Measurements from ENCODE around the gene MYH13. TPM values are rescaled to one million over a fixed set of nuclear protein-coding genes. Genes with fewer than 3 reads are reported as not detected.
A peak's percentile ranks its signal among the peaks of the same experiment; 100 is the strongest.

Gene MYH13
- total RNA-seq, 1 donor from 2014 or later = 0.52 TPM

DNA sequence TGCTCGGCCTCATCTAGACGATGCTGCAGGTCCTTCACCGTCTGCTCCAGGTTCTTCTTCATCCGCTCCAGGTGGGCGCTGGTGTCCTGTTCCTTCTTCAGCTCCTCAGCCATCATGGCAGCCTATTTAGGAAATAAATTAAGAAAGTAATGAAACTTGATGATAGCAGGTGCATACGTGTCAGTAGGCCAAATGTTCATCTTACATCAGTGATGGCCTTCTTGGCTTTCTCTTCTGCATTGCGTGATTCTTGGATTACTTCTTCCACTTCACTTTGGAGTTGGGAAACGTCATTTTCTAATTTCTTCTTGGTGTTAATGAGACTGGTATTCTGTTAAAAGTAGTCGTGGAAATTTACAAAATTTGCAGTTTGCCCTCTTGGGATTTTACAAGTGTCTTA is 20.1 kb upstream of the MYH13 start:
- Histone ChIP-seq H3K9me3 (ENCODE audit: control insufficient read depth in 3 of 3, low read length in 3 of 3) (no peaks in the 10 kb centered on the region), H3K36me3 (ENCODE audit: control insufficient read depth in 3 of 3, insufficient read depth in 3 of 3, low read length in 3 of 3) (no peaks in the 10 kb centered on the region), H3K9ac (ENCODE audit: low read depth in 1 of 3, low read length in 3 of 3) (no peak overlapping the region), H3K4me1 (ENCODE audit: control insufficient read depth in 3 of 3, insufficient read depth in 3 of 3, low read length in 3 of 3) (no peaks in the 10 kb centered on the region), H3K27ac (ENCODE audit: low read depth, low read length) (no peak overlapping the region), H3K4me3 (ENCODE audit: low read length in 3 of 3) (no peak overlapping the region), H3K27me3 (ENCODE audit: control insufficient read depth in 3 of 3, insufficient read depth in 3 of 3, low read length in 3 of 3) (no peaks in the 10 kb centered on the region)

DNA sequence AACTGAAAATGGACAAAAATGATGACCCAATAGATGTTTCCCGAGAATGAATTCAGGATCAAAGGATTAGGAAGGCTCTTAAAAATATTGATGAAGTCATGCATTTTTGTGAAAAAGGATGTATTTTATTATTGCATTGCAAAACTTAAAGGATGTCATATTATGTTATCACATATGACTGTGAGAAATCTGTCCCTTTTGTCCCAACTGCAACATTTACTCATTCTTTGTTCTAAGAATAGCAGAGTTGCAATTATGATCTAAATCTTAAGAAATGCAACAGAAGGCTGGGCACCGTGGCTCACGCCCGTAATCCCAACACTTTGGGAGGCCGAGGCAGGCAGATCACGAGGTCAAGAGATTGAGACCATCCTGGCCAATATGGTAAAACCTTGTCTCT is 13.1 kb upstream of the MYH13 start:
- H3K4me3 ChIP-seq (ENCODE audit: low read length in 3 of 3) = no peak overlapping the region
- H3K27ac ChIP-seq (ENCODE audit: low read depth, low read length) = no peak overlapping the region
- no peak overlapping the region for H3K9ac ChIP-seq (ENCODE audit: low read depth in 1 of 3, low read length in 3 of 3)
- H3K27me3 ChIP-seq (ENCODE audit: control insufficient read depth in 3 of 3, insufficient read depth in 3 of 3, low read length in 3 of 3) = no peaks in the 10 kb centered on the region
- H3K4me1 ChIP-seq (ENCODE audit: control insufficient read depth in 3 of 3, insufficient read depth in 3 of 3, low read length in 3 of 3) = peaks cover 2 to 11% (median 4%) of the 10 kb centered on the region in 3 donors
- no peaks in the 10 kb centered on the region for H3K36me3 ChIP-seq (ENCODE audit: control insufficient read depth in 3 of 3, insufficient read depth in 3 of 3, low read length in 3 of 3)
- no peaks in the 10 kb centered on the region for H3K9me3 ChIP-seq (ENCODE audit: control insufficient read depth in 3 of 3, low read length in 3 of 3)

DNA sequence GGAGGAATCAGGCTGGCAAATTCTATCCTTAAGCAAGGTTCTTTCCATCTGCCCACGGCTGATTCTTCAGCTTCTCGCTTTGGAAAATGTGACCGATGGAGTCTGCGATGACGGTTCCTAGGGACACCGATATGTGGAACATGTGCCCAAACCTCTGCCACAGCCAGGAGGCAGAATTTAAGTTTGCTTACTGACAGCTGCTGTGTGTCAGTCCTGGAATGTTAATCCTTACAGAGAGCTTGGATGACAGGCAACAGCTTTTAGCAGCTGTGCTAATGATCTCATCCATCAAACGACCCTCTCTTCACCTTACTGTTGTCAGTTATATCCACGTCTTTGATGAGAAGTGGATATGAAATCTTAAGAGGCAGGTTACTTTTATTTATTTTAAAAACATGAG is 11.4 kb upstream of the MYH13 start:
- peak overlapping the region; percentile 89 for H3K27ac ChIP-seq (ENCODE audit: low read depth, low read length)

DNA sequence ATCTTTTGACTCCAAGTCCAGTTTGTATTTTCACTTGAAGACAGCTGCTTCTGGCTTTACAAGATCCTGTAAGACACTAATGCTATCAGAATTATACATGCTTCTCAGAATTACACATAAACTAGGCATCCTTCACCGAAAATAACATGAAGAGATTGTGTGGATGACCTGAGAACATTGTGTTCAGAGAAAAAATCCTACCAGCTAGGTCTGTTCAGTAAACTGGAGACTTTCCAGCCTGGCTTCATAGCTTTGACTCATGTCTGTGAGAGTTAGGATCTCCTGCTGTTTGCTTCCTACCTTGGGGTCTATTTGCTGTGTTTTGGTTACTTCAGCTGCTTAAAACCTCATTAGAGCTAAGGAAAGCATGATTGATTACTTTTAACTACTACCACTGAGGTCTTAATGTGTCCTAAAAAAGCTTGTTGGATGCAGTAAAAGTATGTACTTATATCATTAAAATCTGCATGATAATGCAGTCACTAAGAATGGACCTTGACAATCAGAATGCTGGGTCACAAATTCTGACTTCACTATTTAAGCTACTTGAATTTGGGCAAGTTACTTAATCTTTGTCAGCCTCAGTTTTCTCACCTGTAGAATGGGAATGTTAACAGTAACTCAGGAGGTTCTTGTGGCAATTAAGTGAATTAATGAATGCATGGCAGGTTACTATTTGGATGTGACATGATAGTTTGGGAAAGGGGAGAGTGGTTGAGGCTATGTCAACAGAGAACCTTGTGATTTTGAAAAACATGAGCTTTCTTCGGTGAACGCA is 8.0 kb upstream of the MYH13 start:
- no peaks in the 10 kb centered on the region for H3K9me3 ChIP-seq (ENCODE audit: control insufficient read depth in 3 of 3, low read length in 3 of 3)
- H3K4me1 ChIP-seq (ENCODE audit: control insufficient read depth in 3 of 3, insufficient read depth in 3 of 3, low read length in 3 of 3) = peaks cover 2 to 11% (median 4%) of the 10 kb centered on the region in 3 donors
- H3K27ac ChIP-seq (ENCODE audit: low read depth, low read length) = no peak overlapping the region
- no peaks in the 10 kb centered on the region for H3K27me3 ChIP-seq (ENCODE audit: control insufficient read depth in 3 of 3, insufficient read depth in 3 of 3, low read length in 3 of 3)
- H3K4me3 ChIP-seq (ENCODE audit: low read length in 3 of 3) = no peak overlapping the region
- no peaks in the 10 kb centered on the region for H3K36me3 ChIP-seq (ENCODE audit: control insufficient read depth in 3 of 3, insufficient read depth in 3 of 3, low read length in 3 of 3)
- no peak overlapping the region for H3K9ac ChIP-seq (ENCODE audit: low read depth in 1 of 3, low read length in 3 of 3)

More for the DNA sequence above, 11.4 kb upstream of the MYH13 start:
- no peaks in the 10 kb centered on the region for H3K9me3 ChIP-seq (ENCODE audit: control insufficient read depth in 3 of 3, low read length in 3 of 3)
- H3K9ac ChIP-seq (ENCODE audit: low read depth in 1 of 3, low read length in 3 of 3) = no peak overlapping the region
- H3K4me1 ChIP-seq (ENCODE audit: control insufficient read depth in 3 of 3, insufficient read depth in 3 of 3, low read length in 3 of 3) = peaks cover 2 to 11% (median 4%) of the 10 kb centered on the region in 3 donors
- H3K27me3 ChIP-seq (ENCODE audit: control insufficient read depth in 3 of 3, insufficient read depth in 3 of 3, low read length in 3 of 3) = no peaks in the 10 kb centered on the region
- no peaks in the 10 kb centered on the region for H3K36me3 ChIP-seq (ENCODE audit: control insufficient read depth in 3 of 3, insufficient read depth in 3 of 3, low read length in 3 of 3)
- no peak overlapping the region for H3K4me3 ChIP-seq (ENCODE audit: low read length in 3 of 3)

DNA sequence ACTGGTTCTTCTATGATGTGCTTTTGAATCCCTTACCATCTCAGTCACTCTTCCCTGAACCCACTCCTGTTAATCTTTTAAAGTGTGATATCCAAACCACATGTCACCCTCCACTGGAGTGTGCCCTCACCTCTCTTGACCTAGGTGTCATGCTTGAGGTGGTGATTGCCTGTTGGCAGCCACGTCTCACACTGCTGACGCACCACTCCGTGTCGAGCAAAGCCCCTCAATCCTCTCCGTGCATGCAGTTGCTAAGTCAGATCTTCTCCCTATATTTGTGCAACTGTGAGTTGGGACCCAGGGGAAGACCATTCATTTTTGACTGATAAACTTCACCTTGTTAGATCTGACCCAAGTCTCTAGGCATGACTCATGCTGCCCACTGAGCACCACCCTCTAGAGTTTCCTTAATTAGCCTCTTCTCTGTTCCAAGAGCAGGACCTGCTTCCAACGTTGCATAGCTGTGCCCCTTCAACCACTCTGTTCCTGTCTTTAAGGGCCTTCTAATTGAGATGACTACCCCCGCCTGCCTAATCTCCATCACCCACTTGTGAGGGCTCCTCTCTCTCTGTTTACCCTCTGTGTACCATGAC is 2.7 kb downstream of the MYH13 start:
- Histone ChIP-seq H3K4me3 (ENCODE audit: low read length in 3 of 3) (no peak overlapping the region), H3K36me3 (ENCODE audit: control insufficient read depth in 3 of 3, insufficient read depth in 3 of 3, low read length in 3 of 3) (no peaks in the 10 kb centered on the region), H3K9ac (ENCODE audit: low read depth in 1 of 3, low read length in 3 of 3) (no peak overlapping the region), H3K27me3 (ENCODE audit: control insufficient read depth in 3 of 3, insufficient read depth in 3 of 3, low read length in 3 of 3) (no peaks in the 10 kb centered on the region), H3K27ac (ENCODE audit: low read depth, low read length) (no peak overlapping the region), H3K4me1 (ENCODE audit: control insufficient read depth in 3 of 3, insufficient read depth in 3 of 3, low read length in 3 of 3) (no peaks in the 10 kb centered on the region), H3K9me3 (ENCODE audit: control insufficient read depth in 3 of 3, low read length in 3 of 3) (no peaks in the 10 kb centered on the region)

DNA sequence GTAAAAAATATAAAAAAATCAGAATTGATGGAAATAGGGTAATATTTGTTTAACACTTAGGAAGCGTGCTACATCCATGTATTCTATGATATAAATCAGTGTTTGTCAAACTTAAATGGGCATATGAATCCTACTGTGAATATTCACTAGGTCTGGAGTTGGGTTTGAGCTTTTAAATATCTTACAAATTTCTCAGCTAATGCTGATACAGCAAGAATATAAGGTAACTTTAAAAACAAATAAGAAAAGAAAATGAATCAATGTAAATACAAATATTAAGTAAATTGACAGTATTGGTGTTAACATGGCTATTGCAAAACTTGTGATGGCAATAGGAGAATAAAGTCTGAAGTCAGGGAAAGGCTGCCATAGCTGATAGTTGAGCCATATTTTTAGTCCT is 3.6 kb downstream of the MYH13 start:
- Histone ChIP-seq H3K9ac (ENCODE audit: low read depth in 1 of 3, low read length in 3 of 3) (no peak overlapping the region), H3K27ac (ENCODE audit: low read depth, low read length) (no peak overlapping the region), H3K27me3 (ENCODE audit: control insufficient read depth in 3 of 3, insufficient read depth in 3 of 3, low read length in 3 of 3) (no peaks in the 10 kb centered on the region), H3K4me1 (ENCODE audit: control insufficient read depth in 3 of 3, insufficient read depth in 3 of 3, low read length in 3 of 3) (no peaks in the 10 kb centered on the region), H3K36me3 (ENCODE audit: control insufficient read depth in 3 of 3, insufficient read depth in 3 of 3, low read length in 3 of 3) (no peaks in the 10 kb centered on the region), H3K9me3 (ENCODE audit: control insufficient read depth in 3 of 3, low read length in 3 of 3) (no peaks in the 10 kb centered on the region), H3K4me3 (ENCODE audit: low read length in 3 of 3) (no peak overlapping the region)

DNA sequence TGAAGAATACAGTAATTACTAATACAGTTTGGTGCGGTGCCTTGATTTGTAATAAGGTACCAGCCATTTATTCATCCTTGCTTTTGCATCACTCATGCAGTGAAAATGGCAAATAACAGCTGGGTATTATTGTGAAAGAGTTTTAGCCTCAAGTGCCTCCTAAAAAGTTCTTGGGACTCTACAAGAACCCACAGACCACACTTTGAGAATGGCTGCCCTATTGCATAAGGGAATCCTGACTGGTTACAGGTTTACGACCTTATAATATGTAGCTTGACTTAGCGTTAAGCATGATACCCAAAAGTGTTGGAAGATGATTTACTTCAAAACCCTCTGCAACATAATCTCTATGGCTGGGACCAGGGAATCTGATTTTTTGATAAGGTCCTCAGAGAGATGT is 4.2 kb downstream of the MYH13 start:
- H3K36me3 ChIP-seq (ENCODE audit: control insufficient read depth in 3 of 3, insufficient read depth in 3 of 3, low read length in 3 of 3) = no peaks in the 10 kb centered on the region

DNA sequence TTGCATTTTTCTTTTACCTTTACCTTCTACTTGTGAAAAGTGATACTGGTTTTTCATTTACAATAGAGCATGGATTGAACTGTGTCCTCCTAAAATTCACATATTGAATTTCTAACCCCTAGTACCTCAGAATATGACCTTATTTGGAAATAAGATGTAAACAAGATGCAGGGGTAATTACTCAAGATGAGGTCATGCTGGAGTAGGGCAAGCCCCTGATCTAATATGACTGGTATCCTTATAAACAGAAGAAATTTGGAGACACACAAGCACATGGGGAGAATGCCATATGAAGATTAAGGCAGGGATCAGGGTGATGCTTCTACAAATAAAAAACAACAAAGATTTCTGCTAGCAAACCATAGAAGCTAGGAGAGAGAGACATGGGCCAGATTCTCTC is 12.2 kb downstream of the MYH13 start:
- Histone ChIP-seq H3K36me3 (ENCODE audit: control insufficient read depth in 3 of 3, insufficient read depth in 3 of 3, low read length in 3 of 3) (no peaks in the 10 kb centered on the region), H3K4me3 (ENCODE audit: low read length in 3 of 3) (no peak overlapping the region), H3K9me3 (ENCODE audit: control insufficient read depth in 3 of 3, low read length in 3 of 3) (no peaks in the 10 kb centered on the region), H3K27me3 (ENCODE audit: control insufficient read depth in 3 of 3, insufficient read depth in 3 of 3, low read length in 3 of 3) (peaks cover 0 to 3% (median 0%) of the 10 kb centered on the region in 3 donors), H3K9ac (ENCODE audit: low read depth in 1 of 3, low read length in 3 of 3) (no peak overlapping the region), H3K4me1 (ENCODE audit: control insufficient read depth in 3 of 3, insufficient read depth in 3 of 3, low read length in 3 of 3) (peaks cover 0 to 4% (median 4%) of the 10 kb centered on the region in 3 donors), H3K27ac (ENCODE audit: low read depth, low read length) (no peak overlapping the region)

More for the DNA sequence above, 4.2 kb downstream of the MYH13 start:
- Histone ChIP-seq H3K4me1 (ENCODE audit: control insufficient read depth in 3 of 3, insufficient read depth in 3 of 3, low read length in 3 of 3) (no peaks in the 10 kb centered on the region), H3K9me3 (ENCODE audit: control insufficient read depth in 3 of 3, low read length in 3 of 3) (no peaks in the 10 kb centered on the region), H3K27ac (ENCODE audit: low read depth, low read length) (no peak overlapping the region), H3K9ac (ENCODE audit: low read depth in 1 of 3, low read length in 3 of 3) (no peak overlapping the region), H3K27me3 (ENCODE audit: control insufficient read depth in 3 of 3, insufficient read depth in 3 of 3, low read length in 3 of 3) (no peaks in the 10 kb centered on the region), H3K4me3 (ENCODE audit: low read length in 3 of 3) (no peak overlapping the region)

DNA sequence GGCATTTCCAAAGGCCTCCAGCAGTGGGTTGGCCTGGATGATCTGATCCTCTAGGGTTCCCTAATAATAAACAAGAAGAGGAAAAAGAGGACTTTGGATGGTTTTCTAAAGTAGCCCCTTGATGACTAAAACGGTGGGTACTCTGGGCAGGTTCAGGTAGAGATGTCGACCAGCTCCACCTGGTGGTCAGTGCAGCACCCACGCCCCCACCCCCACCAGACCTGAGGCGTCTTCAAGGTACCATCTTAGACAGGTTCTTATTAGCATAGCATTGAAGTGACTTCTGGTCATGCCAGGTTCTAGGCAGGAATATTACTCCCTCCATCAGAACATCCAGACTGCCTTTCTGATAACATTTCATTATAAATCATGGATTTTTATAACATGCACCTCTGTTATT is 15.0 kb downstream of the MYH13 start:
- Histone ChIP-seq H3K27me3 (ENCODE audit: control insufficient read depth in 3 of 3, insufficient read depth in 3 of 3, low read length in 3 of 3) (peaks cover 0 to 3% (median 0%) of the 10 kb centered on the region in 3 donors), H3K27ac (ENCODE audit: low read depth, low read length) (no peak overlapping the region), H3K9ac (ENCODE audit: low read depth in 1 of 3, low read length in 3 of 3) (no peak overlapping the region), H3K4me3 (ENCODE audit: low read length in 3 of 3) (no peak overlapping the region), H3K4me1 (ENCODE audit: control insufficient read depth in 3 of 3, insufficient read depth in 3 of 3, low read length in 3 of 3) (peaks cover 0 to 4% (median 4%) of the 10 kb centered on the region in 3 donors), H3K9me3 (ENCODE audit: control insufficient read depth in 3 of 3, low read length in 3 of 3) (no peaks in the 10 kb centered on the region), H3K36me3 (ENCODE audit: control insufficient read depth in 3 of 3, insufficient read depth in 3 of 3, low read length in 3 of 3) (no peaks in the 10 kb centered on the region)

DNA sequence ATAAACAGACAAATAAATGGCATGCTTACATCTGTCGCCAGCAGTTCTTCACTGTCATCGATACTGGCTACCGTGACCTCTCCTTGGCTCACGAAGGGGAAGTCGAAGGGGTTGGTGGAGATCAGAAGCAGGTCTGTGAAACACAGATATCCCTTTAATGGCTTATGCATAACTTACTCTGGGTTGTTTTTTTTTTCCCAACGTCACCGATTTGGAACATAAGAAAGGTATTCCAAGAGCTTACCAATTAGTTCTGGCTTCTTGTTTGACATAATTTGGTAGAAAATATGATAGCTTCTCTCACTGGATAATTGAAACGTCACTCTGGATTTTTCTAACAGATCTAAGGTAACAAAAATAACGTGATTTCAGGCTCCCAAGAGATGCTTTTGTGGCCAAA is 18.2 kb downstream of the MYH13 start:
- Histone ChIP-seq H3K27ac (ENCODE audit: low read depth, low read length) (no peak overlapping the region), H3K4me3 (ENCODE audit: low read length in 3 of 3) (no peak overlapping the region), H3K9me3 (ENCODE audit: control insufficient read depth in 3 of 3, low read length in 3 of 3) (no peaks in the 10 kb centered on the region), H3K27me3 (ENCODE audit: control insufficient read depth in 3 of 3, insufficient read depth in 3 of 3, low read length in 3 of 3) (no peaks in the 10 kb centered on the region), H3K36me3 (ENCODE audit: control insufficient read depth in 3 of 3, insufficient read depth in 3 of 3, low read length in 3 of 3) (no peaks in the 10 kb centered on the region), H3K9ac (ENCODE audit: low read depth in 1 of 3, low read length in 3 of 3) (no peak overlapping the region), H3K4me1 (ENCODE audit: control insufficient read depth in 3 of 3, insufficient read depth in 3 of 3, low read length in 3 of 3) (peaks cover 0 to 4% (median 4%) of the 10 kb centered on the region in 3 donors)

Data from skeletal muscle tissue (tissue), 4 donors.